OCI-LY3 (cell line): ENCODE data around the gene DFFB.
A peak's percentile ranks its signal among the peaks of the same experiment; 100 is the strongest.
"Not testable (repeated sequence)": the region's sequence is repeated elsewhere in the genome, so short reads cannot be mapped to it uniquely, and the experiment has no call there.

Experiments
- H2AFZ ChIP-seq: fragments of 200-600, 300-600 bp; shearing (Covaris generic); 2 replicates; pipeline ENCODE4 v1.6.0; 2014; ENCODE audit warnings: antibody characterized with exemption, low read depth, low read length
- H3K27ac ChIP-seq: fragments of 200-600, 300-600 bp; sonication (generic); 2 replicates; pipeline ENCODE4 v1.5.1; 2014; ENCODE audit warnings: mild to moderate bottlenecking, low read length, moderate library complexity, mixed read lengths
- H3K27me3 ChIP-seq: fragments of 200-600, 300-600 bp; sonication (generic); 2 replicates; pipeline ENCODE4 v1.6.1; 2014; ENCODE audit warnings: low read depth, low read length, mixed read lengths
- H3K36me3 ChIP-seq: fragments of 200-600, 300-600 bp; sonication (generic); replicated peaks from 2 replicates; pipeline ENCODE3; 2014; ENCODE audit warnings: low read depth, low read length, mixed read lengths
- H3K4me1 ChIP-seq: fragments of 300-600, 200-600 bp; sonication (generic); 2 replicates; pipeline ENCODE4 v1.6.1; 2014; ENCODE audit warnings: low read length, mixed read lengths
- H3K4me2 ChIP-seq: fragments of 200-600, 300-600 bp; sonication (generic); 2 replicates; pipeline ENCODE4 v1.6.1; 2014; ENCODE audit warnings: low read length, mixed read lengths
- H3K4me3 ChIP-seq: fragments of 300-600, 200-600 bp; sonication (generic); 2 replicates; pipeline ENCODE4 v1.5.1; 2014; ENCODE audit warnings: antibody characterized with exemption, mild to moderate bottlenecking, low read length, moderate library complexity
- H3K79me2 ChIP-seq: fragments of 300-600, 200-600 bp; shearing (Covaris generic); 2 replicates; pipeline ENCODE4 v1.6.1; 2014; ENCODE audit warnings: mild to moderate bottlenecking, low read length, mixed read lengths
- H3K9ac ChIP-seq: fragments of 300-600, 200-600 bp; shearing (Covaris generic); 2 replicates; pipeline ENCODE4 v1.6.0; 2014; ENCODE audit warnings: mild to moderate bottlenecking, low read length, moderate library complexity
- H3K9me3 ChIP-seq: fragments of 200-600, 300-600 bp; shearing (Covaris generic); 2 replicates; pipeline ENCODE4 v1.6.1; 2014; ENCODE audit warnings: low read length, mixed read lengths; ENCODE audit not compliant: insufficient read depth
- H4K20me1 ChIP-seq: fragments of 200-600, 300-600 bp; sonication (generic); 2 replicates; pipeline ENCODE4 v1.6.1; 2016; ENCODE audit warnings: low read length, mixed read lengths; ENCODE audit not compliant: insufficient read depth
- CTCF ChIP-seq: fragments of 200-600, 300-600 bp; sonication (generic); IDR thresholded peaks from 2 replicates; pipeline ENCODE4 v1.5.1; 2014; ENCODE audit warnings: antibody characterized with exemption, low read length, low read depth
- EZH2phosphoT487 ChIP-seq: fragments of 200-600 bp; shearing (Covaris generic); IDR thresholded peaks from 2 replicates; pipeline ENCODE4 v1.6.1; 2018; ENCODE audit warnings: antibody characterized with exemption, mixed run types, low read depth

Gene DFFB

GRCh38 chr1:3856923-3857790 is at the start of gene DFFB, which contains the start of gene CEP104:
TSS of gene DFFB (plus strand) at chr1:3857476. CDS start at chr1:3857604, 128 bp downstream.
TSS of gene CEP104 (minus strand) at chr1:3857211. CDS start at chr1:3852407, 4,804 bp downstream.
- H3K79me2 ChIP-seq = peaks cover 47% of the 10 kb centered on the region
- H4K20me1 ChIP-seq = peaks cover 8% of the 10 kb centered on the region; the same call in 1 of the 2 replicates
- H3K4me1 ChIP-seq = peaks cover 16% of the 10 kb centered on the region
- peak within 1 kb of the TSS; percentile 87 for H3K4me2 ChIP-seq
- H3K27me3 ChIP-seq = no peaks in the 10 kb centered on the region
- TF ChIP-seq EZH2phosphoT487 (no peak), CTCF (peak; percentile 44)
- peak within 1 kb of the TSS; percentile 51 for H3K27ac ChIP-seq
- no peaks in the 10 kb centered on the region for H3K9me3 ChIP-seq
- peak within 1 kb of the TSS; percentile 97 for H3K4me3 ChIP-seq
- H2AFZ ChIP-seq = peak within 1 kb of the TSS; percentile 90
- no peaks in the 10 kb centered on the region for H3K36me3 ChIP-seq
- peak within 1 kb of the TSS; percentile 68 for H3K9ac ChIP-seq

- H3K4me3 ChIP-seq = no peak overlapping the region
- H3K79me2 ChIP-seq = no peaks in the 10 kb centered on the region
- no peak overlapping the region for H3K4me2 ChIP-seq
- no peak overlapping the region for H3K9ac ChIP-seq
- peaks cover 32% of the 10 kb centered on the region for H3K4me1 ChIP-seq
- H3K27me3 ChIP-seq = peaks cover 5% of the 10 kb centered on the region
- H3K9me3 ChIP-seq = no peaks in the 10 kb centered on the region
- H4K20me1 ChIP-seq = no peaks in the 10 kb centered on the region
- no peak overlapping the region for H2AFZ ChIP-seq
- no peak for TF ChIP-seq CTCF
- TF ChIP-seq EZH2phosphoT487 = no peak
- no peak overlapping the region for H3K27ac ChIP-seq
- H3K36me3 ChIP-seq = no peaks in the 10 kb centered on the region
These were observed 49.5 kb upstream of the DFFB start for GRCh38 chr1:3807769-3808168.

- Histone ChIP-seq H2AFZ (no peak overlapping the region), H3K4me2 (no peak overlapping the region), H3K27ac (no peak overlapping the region), H3K36me3 (peaks cover 4% of the 10 kb centered on the region), H3K4me3 (no peak overlapping the region), H3K9me3 (no peaks in the 10 kb centered on the region), H3K4me1 (peaks cover 18% of the 10 kb centered on the region), H3K9ac (no peak overlapping the region), H3K27me3 (no peaks in the 10 kb centered on the region), H4K20me1 (no peaks in the 10 kb centered on the region), H3K79me2 (no peaks in the 10 kb centered on the region)
- TF ChIP-seq CTCF (no peak), EZH2phosphoT487 (no peak)
These were observed 47.6 kb upstream of the DFFB start for GRCh38 chr1:3809680-3810079.

GRCh38 chr1:3810149-3810761 is 47.0 kb upstream of the DFFB start:
- H3K4me2 ChIP-seq, H4K20me1 ChIP-seq, H3K79me2 ChIP-seq, H3K9ac ChIP-seq, H2AFZ ChIP-seq, H3K27ac ChIP-seq, H3K9me3 ChIP-seq, H3K4me3 ChIP-seq, H3K36me3 ChIP-seq, H3K27me3 ChIP-seq: not testable (repeated sequence)
- H3K4me1 ChIP-seq = peaks cover 13% of the 10 kb centered on the region
